Mucosa of descending colon (tissue), 3 donors: ENCODE data around the gene PLCG2. TPM values are rescaled to one million over a fixed set of nuclear protein-coding genes. Genes with fewer than 3 reads are reported as not detected.

Experiments
- ATAC-seq: fragments of 200-7000 bp; cut with Tn5 transposase; one replicate; pipeline ENCODE4 v1.9.1; 2020; ENCODE audit warnings: mild to moderate bottlenecking, moderate library complexity
- DNase-seq, 3 donors: peaks; one replicate each; pipeline ENCODE4 v3.0.0-alpha.2; 2020
- H3K36me3 ChIP-seq: fragments of 200-600 bp; one replicate; pipeline ENCODE4 v1.8.0; 2021; ENCODE audit warnings: low read depth, mild to moderate bottlenecking
- H3K4me1 ChIP-seq: fragments of 200-600 bp; one replicate; pipeline ENCODE4 v1.8.0; 2021; ENCODE audit warnings: low read depth, mild to moderate bottlenecking
- H3K4me3 ChIP-seq: fragments of 200-600 bp; one replicate; pipeline ENCODE4 v1.8.0; 2021; ENCODE audit warnings: mild to moderate bottlenecking
- H3K9me3 ChIP-seq: fragments of 200-600 bp; one replicate; pipeline ENCODE4 v1.8.0; 2021; ENCODE audit warnings: mild to moderate bottlenecking
- CTCF ChIP-seq: fragments of 200-600 bp; IDR thresholded peaks from one replicate; pipeline ENCODE4 v1.8.0; 2022; ENCODE audit warnings: antibody characterized with exemption, mild to moderate bottlenecking
- intact Hi-C, 2 donors: fragments of 100-400 bp; cut with DNase I in 1 of 2; cut with micrococcal nuclease in 1 of 2; formaldehyde crosslinking; loops; one replicate each; pipeline versions ENCODE4 v1.11.0 to v1.11.1; 2022; cut with DNase I, micrococcal nuclease
- total RNA-seq, 3 donors: library from RNA; stranded (reverse); fragmentation: NEBNext Ultra II Directional in 2 of 3; extraction: Animal tissue kit (Norgen Biotek cat#: 25700) in 2 of 3; gene quantifications; one replicate each; pipeline versions ENCODE4 v1.2.1 to v1.2.4, GENCODE V29; 2021 to 2023
- donor health status: DM: no; HTN: no; CAD: no; lungs with moderate emphysema.
- donor health status: DM: no; HTN: no; CAD: no.
- donor health status: DM: no; HTN: yes; CAD: no.

The PLCG2 gene
- total RNA-seq, 3 donors from 2014 or later, result 14.7 to 19.5 (median 15.0) TPM

- ATAC-seq (peak; percentile 5), DNase-seq (no peak)
- intact Hi-C loops, result no loop called here
- H3K4me3 ChIP-seq, result no peak overlapping the region
- no peaks in the 10 kb centered on the region for H3K9me3 ChIP-seq
- no peaks in the 10 kb centered on the region for H3K4me1 ChIP-seq
- TF ChIP-seq CTCF, result no peak
- no peaks in the 10 kb centered on the region for H3K36me3 ChIP-seq
Observed at GRCh38 chr16:81809567-81809966, 30.5 kb downstream of the PLCG2 start.

- ATAC-seq, result peak; percentile 16
- DNase-seq, result no peak
- TF ChIP-seq CTCF, result no peak
- no peaks in the 10 kb centered on the region for H3K4me1 ChIP-seq
- no peaks in the 10 kb centered on the region for H3K9me3 ChIP-seq
- no peaks in the 10 kb centered on the region for H3K36me3 ChIP-seq
- intact Hi-C loops, result no loop called here
- H3K4me3 ChIP-seq, result no peak overlapping the region
Observed at GRCh38 chr16:81810361-81810760, 31.3 kb downstream of the PLCG2 start.

- Histone ChIP-seq H3K36me3 (no peaks in the 10 kb centered on the region), H3K4me1 (no peaks in the 10 kb centered on the region), H3K4me3 (no peak overlapping the region), H3K9me3 (no peaks in the 10 kb centered on the region)
- ATAC-seq (peak; percentile 42), DNase-seq (no peak)
- intact Hi-C loops, result no loop called here
- no peak for TF ChIP-seq CTCF
Observed at GRCh38 chr16:81810894-81811538, 31.9 kb downstream of the PLCG2 start.

- H3K4me3 ChIP-seq, result no peak overlapping the region
- DNase-seq (no peak), ATAC-seq (no peak)
- no peaks in the 10 kb centered on the region for H3K4me1 ChIP-seq
- no peaks in the 10 kb centered on the region for H3K9me3 ChIP-seq
- H3K36me3 ChIP-seq, result no peaks in the 10 kb centered on the region
- TF ChIP-seq CTCF, result no peak
- intact Hi-C loops, result no loop called here
Observed at GRCh38 chr16:81813648-81814047, 34.6 kb downstream of the PLCG2 start.

GRCh38 chr16:81814751-81815428 is 35.8 kb downstream of the PLCG2 start:
- Histone ChIP-seq H3K36me3 (no peaks in the 10 kb centered on the region), H3K9me3 (no peaks in the 10 kb centered on the region), H3K4me3 (no peak overlapping the region), H3K4me1 (no peaks in the 10 kb centered on the region)
- intact Hi-C loops, result no loop called here
- ATAC-seq (no peak), DNase-seq (no peak)
- TF ChIP-seq CTCF, result no peak
